GM19193 (cell line): ENCODE results near the gene ST6GAL1.

Experiments used
- POLR2A ChIP-seq: IDR thresholded peaks from 4 replicates; pipeline ENCODE4 v1.6.1; 2011; ENCODE audit not compliant: insufficient read depth, insufficient read length; ENCODE audit errors: extremely low read depth

Gene ST6GAL1

DNA sequence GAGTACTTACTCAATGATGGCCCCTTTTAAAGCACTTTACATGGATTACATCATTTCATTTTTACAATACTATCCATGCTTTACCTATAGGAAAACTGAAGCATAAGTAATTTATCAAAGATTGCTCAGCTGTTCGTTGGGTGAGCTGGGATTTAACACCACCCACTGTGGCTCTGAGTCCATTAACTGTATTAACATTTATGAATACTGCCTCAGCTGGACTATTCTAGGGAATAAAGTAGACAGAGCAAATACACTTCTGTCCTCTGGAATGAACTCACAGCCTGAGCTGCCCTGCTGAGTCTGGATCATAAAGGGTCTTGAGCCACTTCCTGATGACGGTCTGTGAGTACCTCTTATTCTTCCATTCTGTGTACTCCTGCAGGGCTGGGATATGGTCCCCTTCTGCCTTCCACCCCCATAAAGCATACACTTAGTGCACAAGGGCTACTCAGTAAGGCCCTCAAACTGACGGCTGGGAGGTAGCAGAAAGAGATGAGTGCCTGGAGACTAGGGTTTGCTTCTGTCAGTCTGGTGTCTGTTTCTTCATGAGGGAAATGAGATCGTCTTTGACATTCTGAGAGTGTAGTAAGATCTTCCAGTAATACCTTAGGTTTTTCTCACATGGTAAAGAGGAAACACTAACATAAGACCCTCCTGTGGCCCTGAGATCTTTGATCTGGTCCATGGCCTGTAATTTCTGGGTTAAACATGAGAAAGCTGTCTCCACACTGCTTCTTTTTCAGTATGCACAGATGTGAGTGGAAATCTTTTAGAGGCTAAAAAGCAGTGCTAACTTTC lies 12.6 kb upstream of the ST6GAL1 start:
- no peak for TF ChIP-seq POLR2A

- TF ChIP-seq POLR2A, result no peak
Observed at GRCh38 chr3:186920301-186920700, 10.0 kb upstream of the ST6GAL1 start.

DNA sequence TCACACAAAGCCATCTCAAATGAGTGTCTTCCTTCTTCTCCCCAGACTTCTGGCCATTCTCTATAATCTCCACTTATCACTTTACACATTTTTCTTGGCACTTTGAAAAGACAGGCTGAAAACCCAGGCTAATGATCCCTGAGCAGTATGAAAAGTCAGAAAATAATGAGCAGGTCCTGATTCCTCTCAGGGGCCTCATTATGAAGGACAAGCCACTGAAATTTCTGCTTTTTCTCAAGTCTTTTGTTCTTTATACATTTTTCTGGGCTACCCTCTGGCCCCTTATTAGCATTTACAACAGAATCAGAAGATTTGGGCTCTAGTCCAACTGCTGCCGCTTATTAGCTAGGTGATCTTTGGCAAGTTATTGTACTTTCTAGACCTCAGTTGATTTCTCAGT lies 9.5 kb upstream of the ST6GAL1 start:
- TF ChIP-seq POLR2A, result no peak

- no peak for TF ChIP-seq POLR2A
Observed at GRCh38 chr3:186921578-186921977, 8.7 kb upstream of the ST6GAL1 start.

DNA sequence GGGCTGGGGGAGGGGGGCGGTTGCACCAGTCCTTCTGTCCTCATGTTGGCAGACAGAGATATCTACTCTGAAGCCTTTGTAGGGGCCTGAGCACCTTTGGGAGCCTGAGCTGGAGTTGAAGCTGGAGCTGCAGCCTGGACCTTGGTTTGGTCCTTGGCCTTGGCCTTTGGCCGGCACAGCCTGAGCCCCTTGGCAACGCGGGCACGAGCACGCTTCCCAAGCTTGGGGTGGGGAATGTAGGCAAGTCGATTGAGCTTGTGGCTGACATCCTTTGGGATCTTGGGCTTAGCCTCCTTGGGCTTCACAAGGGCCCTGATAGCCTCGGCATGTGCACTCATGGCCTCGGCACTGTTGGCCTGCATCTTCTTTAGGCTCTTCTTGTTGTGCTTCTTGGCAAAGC lies 8.1 kb upstream of the ST6GAL1 start:
- no peak for TF ChIP-seq POLR2A

- TF ChIP-seq POLR2A, result no peak
Observed at GRCh38 chr3:186922790-186923189, 7.5 kb upstream of the ST6GAL1 start.

- TF ChIP-seq POLR2A, result no peak
Observed at GRCh38 chr3:186923241-186923640, 7.1 kb upstream of the ST6GAL1 start.

DNA sequence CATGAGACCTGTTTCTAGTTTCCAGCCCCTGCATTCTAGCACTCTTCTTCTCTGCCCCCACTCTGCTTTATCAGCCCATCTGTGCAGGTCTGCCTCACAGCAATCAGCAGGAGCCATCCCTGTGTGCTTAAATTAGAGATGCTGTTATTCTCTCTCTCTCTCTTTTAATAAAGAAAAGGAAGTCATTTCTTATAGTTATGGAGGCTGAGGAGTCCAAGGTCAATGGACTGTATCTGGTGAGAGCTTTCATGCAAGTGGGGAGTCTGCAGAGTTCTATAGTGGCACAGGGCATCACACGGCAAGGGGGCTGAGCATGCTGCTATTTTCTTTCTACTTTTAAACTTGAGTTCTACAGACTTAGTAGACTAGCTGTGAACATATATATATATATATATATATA lies 4.5 kb upstream of the ST6GAL1 start:
- no peak for TF ChIP-seq POLR2A

DNA sequence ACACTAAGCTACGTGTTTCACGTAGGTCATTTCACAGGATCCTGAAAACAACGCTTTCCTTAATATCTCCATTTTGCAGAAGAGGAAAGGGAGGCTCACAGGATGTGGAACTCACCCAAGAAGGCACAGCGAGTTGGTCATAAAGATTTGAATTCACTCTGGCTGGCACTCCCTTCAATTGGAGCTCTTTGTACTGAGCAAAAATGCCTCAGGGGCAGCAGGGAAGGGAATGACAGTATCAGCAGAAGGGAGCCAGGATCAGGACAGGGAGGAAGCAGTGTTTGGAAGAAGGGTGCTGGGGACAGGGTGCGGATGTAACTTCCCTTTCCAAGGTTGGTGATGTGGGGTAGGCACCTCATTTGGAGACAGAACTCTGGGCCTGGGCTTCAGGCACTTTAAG lies 1.1 kb upstream of the ST6GAL1 start:
- no peak for TF ChIP-seq POLR2A

DNA sequence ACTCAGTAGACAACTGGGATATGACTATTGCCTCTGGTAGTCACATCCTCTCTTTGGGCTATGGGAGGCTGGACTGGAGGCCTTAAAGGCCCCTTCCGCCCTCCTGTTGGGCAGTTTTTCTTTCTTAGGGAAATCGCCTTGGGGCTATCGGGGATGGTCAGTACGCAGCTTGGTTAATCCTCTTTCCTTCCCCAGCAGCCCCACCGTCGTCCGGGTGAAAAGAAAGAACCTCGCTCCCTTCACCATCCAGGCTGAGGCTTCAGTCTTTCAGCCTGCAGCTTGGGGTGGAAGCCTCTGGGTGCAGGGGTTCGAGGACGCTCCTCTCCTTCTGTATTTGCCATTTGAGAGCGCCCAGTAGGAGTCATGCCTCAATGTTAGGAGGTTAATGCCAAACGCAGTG lies 641 bp upstream of the ST6GAL1 start:
- no peak for TF ChIP-seq POLR2A

GRCh38 chr3:186930641-186931531 lies 560 bp downstream of the ST6GAL1 start:
- TF ChIP-seq POLR2A, result no peak

DNA sequence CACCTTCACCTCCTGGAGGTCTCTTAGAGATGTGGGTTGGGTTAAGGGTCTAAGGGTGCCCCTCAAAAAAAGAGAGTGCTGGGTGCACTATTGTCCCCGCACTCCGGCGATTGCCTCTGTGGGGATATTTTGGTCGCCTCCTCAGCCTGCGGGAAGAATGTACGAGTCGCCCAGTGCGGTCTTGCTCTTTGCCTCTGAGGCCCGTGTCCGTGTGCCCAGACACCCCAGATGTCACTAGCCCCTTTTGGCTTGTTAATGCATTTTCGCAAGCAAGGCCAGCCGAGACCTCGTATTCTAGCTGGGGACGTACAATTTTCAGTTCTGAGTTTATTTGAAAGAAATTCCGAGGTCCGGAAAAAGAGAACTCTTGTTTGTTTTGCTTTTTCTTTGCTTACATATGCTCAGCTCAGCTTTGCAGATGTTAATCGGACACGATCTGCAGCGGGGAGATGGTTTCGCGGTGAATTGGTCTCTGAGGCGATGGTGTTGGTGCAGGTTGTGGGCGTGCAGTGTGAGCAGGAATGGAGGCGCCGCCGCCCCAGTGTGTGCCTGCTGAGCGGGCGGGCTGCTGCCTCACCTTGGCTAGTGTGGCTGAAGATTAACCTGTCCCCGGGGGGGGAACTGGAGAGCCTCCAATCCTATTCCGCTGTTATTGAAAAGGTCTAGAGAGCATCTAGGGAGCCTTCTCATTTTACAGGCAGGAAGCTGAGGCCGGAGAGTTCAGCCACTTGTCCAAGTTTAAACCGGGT lies 1.4 kb downstream of the ST6GAL1 start:
- TF ChIP-seq POLR2A, result no peak

- TF ChIP-seq POLR2A, result no peak
Observed at GRCh38 chr3:186932281-186933181, 2.2 kb downstream of the ST6GAL1 start.

DNA sequence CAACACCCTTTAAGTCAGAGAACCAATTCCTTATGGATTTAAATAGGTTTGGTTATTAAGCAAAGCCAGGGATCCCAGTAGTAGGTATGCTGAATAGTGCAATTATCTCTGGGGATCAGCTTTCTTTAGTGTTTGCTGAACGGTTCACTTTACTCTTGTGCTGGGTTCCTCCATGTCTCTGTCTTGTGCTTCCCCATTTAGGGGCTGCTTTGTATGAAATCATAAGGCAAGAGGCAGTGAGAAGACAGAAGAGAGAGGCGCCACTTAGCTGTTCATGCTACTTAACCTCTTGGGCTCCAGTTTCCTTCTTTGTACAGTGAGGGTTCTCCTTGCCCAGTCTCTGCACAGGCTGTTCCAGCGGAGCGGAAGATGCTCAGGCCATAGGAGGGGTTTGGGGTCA lies 3.5 kb downstream of the ST6GAL1 start:
- TF ChIP-seq POLR2A, result no peak
